H9 (cell line): Measurements from ENCODE around the gene USH2A. TPM values are rescaled to one million over a fixed set of nuclear protein-coding genes. Genes with fewer than 3 reads are reported as not detected.

Experiments used
- DNase-seq: peaks from one replicate; pipeline ENCODE4 v3.0.0-alpha.2; 2017
- H2AFZ ChIP-seq: one replicate; pipeline ENCODE4 v1.6.1; 2013; ENCODE audit warnings: mild to moderate bottlenecking, low read length, control low read depth, moderate library complexity
- H2AK5ac ChIP-seq: 2 replicates; pipeline ENCODE4 v1.6.1; 2013; ENCODE audit warnings: low read length, control low read depth, mixed read lengths; ENCODE audit not compliant: insufficient read length
- H2BK120ac ChIP-seq: one replicate; pipeline ENCODE4 v1.6.1; 2013; ENCODE audit warnings: low read depth, mild to moderate bottlenecking, low read length, control low read depth, inconsistent platforms; ENCODE audit not compliant: poor library complexity, severe bottlenecking
- H2BK12ac ChIP-seq: 2 replicates; pipeline ENCODE4 v1.6.1; 2013; ENCODE audit warnings: low read length, control low read depth, mixed read lengths, low read depth; ENCODE audit not compliant: insufficient read length
- H2BK15ac ChIP-seq: 2 replicates; pipeline ENCODE4 v1.6.1; 2013; ENCODE audit warnings: low read depth, low read length, control low read depth
- H2BK20ac ChIP-seq: one replicate; pipeline ENCODE4 v1.6.1; 2013; ENCODE audit warnings: low read depth, mild to moderate bottlenecking, low read length, control low read depth, inconsistent platforms; ENCODE audit not compliant: poor library complexity, severe bottlenecking
- H2BK5ac ChIP-seq: 2 replicates; pipeline ENCODE4 v1.6.1; 2013; ENCODE audit warnings: low read length, control low read depth, mixed read lengths; ENCODE audit not compliant: insufficient read length
- H3K14ac ChIP-seq: 2 replicates; pipeline ENCODE4 v1.6.1; 2013; ENCODE audit warnings: low read length, control low read depth; ENCODE audit not compliant: insufficient read depth
- H3K18ac ChIP-seq: 2 replicates; pipeline ENCODE4 v1.6.1; 2013; ENCODE audit warnings: low read depth, mild to moderate bottlenecking, mixed read lengths, low read length, control low read depth; ENCODE audit not compliant: insufficient read length
- H3K23ac ChIP-seq: 2 replicates; pipeline ENCODE4 v1.6.1; 2013; ENCODE audit warnings: low read length, control low read depth, mixed read lengths, low read depth; ENCODE audit not compliant: insufficient read length
- H3K23me2 ChIP-seq: 2 replicates; pipeline ENCODE4 v1.6.1; 2013; ENCODE audit warnings: low read depth, mild to moderate bottlenecking, mixed read lengths, low read length, control low read depth; ENCODE audit not compliant: insufficient read length, poor library complexity, severe bottlenecking
- H3K27ac ChIP-seq: 2 replicates; pipeline ENCODE4 v1.5.1; 2013; ENCODE audit warnings: low read length, control low read depth, mixed read lengths, low read depth; ENCODE audit not compliant: insufficient read length
- H3K27me3 ChIP-seq: 2 replicates; pipeline ENCODE4 v1.6.1; 2013; ENCODE audit warnings: low read length, control low read depth, inconsistent platforms; ENCODE audit not compliant: insufficient read depth
- H3K4ac ChIP-seq: 2 replicates; pipeline ENCODE4 v1.6.1; 2013; ENCODE audit warnings: low read depth, mild to moderate bottlenecking, control low read depth, inconsistent platforms, low read length, moderate library complexity
- H3K4me1 ChIP-seq: 2 replicates; pipeline ENCODE4 v1.6.1; 2013; ENCODE audit warnings: low read length, control low read depth, inconsistent platforms; ENCODE audit not compliant: insufficient read depth
- H3K4me2 ChIP-seq: 2 replicates; pipeline ENCODE4 v1.6.1; 2013; ENCODE audit warnings: low read length, control low read depth, mixed read lengths; ENCODE audit not compliant: insufficient read length, insufficient read depth
- H3K56ac ChIP-seq: 2 replicates; pipeline ENCODE4 v1.6.1; 2013; ENCODE audit warnings: low read depth, mild to moderate bottlenecking, mixed read lengths, low read length, control low read depth; ENCODE audit not compliant: insufficient read length
- H3K79me1 ChIP-seq: 2 replicates; pipeline ENCODE4 v1.6.1; 2013; ENCODE audit warnings: low read depth, mild to moderate bottlenecking, moderate library complexity, low read length, control low read depth, inconsistent platforms; ENCODE audit not compliant: insufficient read depth, poor library complexity, severe bottlenecking
- H3K79me2 ChIP-seq: 2 replicates; pipeline ENCODE4 v1.6.1; 2013; ENCODE audit warnings: low read length, control low read depth, inconsistent platforms; ENCODE audit not compliant: insufficient read depth
- H3K9ac ChIP-seq: 2 replicates; pipeline ENCODE4 v1.6.1; 2013; ENCODE audit warnings: low read length, control low read depth, mixed read lengths; ENCODE audit not compliant: insufficient read length; ENCODE audit errors: extremely low read depth
- H3K9me3 ChIP-seq: one replicate; pipeline ENCODE4 v1.6.1; 2013; ENCODE audit warnings: low read depth, low read length, inconsistent platforms; ENCODE audit not compliant: control insufficient read depth
- H3T11ph ChIP-seq: one replicate; pipeline ENCODE4 v1.6.1; 2013; ENCODE audit warnings: mild to moderate bottlenecking, low read length, control low read depth, inconsistent platforms
- H4K20me1 ChIP-seq: one replicate; pipeline ENCODE4 v1.6.1; 2013; ENCODE audit not compliant: control insufficient read depth, insufficient read length, insufficient read depth
- H4K5ac ChIP-seq: 2 replicates; pipeline ENCODE4 v1.6.1; 2013; ENCODE audit warnings: low read depth, mild to moderate bottlenecking, mixed read lengths, low read length, control low read depth; ENCODE audit not compliant: insufficient read length
- H4K8ac ChIP-seq: replicated peaks from 2 replicates; pipeline ENCODE4 v1.6.1; 2013; ENCODE audit warnings: low read length, control low read depth, mixed read lengths, low read depth; ENCODE audit not compliant: insufficient read length
- H4K91ac ChIP-seq: 2 replicates; pipeline ENCODE4 v1.6.1; 2013; ENCODE audit warnings: low read depth, mild to moderate bottlenecking, moderate library complexity, mixed read lengths, low read length, control low read depth; ENCODE audit not compliant: insufficient read length
- H3K27ac Mint-ChIP-seq, 3 experiments: 2 replicates in 2 of 3; 3 replicates in 1 of 3; pipeline ENCODE4 v1.8.0; 2020 to 2021; ENCODE audit warnings: mixed read lengths in 3 of 3, mild to moderate bottlenecking in 1 of 3, moderate library complexity in 1 of 3
- H3K27me3 Mint-ChIP-seq: 2 replicates; pipeline ENCODE4 v1.8.0; 2021; ENCODE audit warnings: low read depth, mild to moderate bottlenecking, moderate library complexity, mixed read lengths
- H3K36me3 Mint-ChIP-seq, 3 experiments: 2 replicates in 2 of 3; 3 replicates in 1 of 3; pipeline ENCODE4 v1.8.0; 2020 to 2021; ENCODE audit warnings: low read depth in 3 of 3, mixed read lengths in 3 of 3; ENCODE audit not compliant: insufficient read depth in 1 of 3
- H3K4me1 Mint-ChIP-seq, 2 experiments: 2 replicates each; pipeline ENCODE4 v1.8.0; 2020; ENCODE audit warnings: mixed read lengths in 2 of 2
- H3K4me3 Mint-ChIP-seq, 2 experiments: 2 replicates in 1 of 2; 3 replicates in 1 of 2; pipeline ENCODE4 v1.8.0; 2020 to 2021; ENCODE audit warnings: mild to moderate bottlenecking in 2 of 2, mixed read lengths in 2 of 2, moderate library complexity in 1 of 2
- H3K9me3 Mint-ChIP-seq, 2 experiments: 2 replicates in 1 of 2; 3 replicates in 1 of 2; pipeline ENCODE4 v1.8.0; 2020; ENCODE audit warnings: mild to moderate bottlenecking in 2 of 2, mixed read lengths in 2 of 2, moderate library complexity in 1 of 2
- CTCF ChIP-seq: fragments of 200-600 bp; sonication (generic); conservative IDR thresholded peaks from 3 replicates; pipeline ENCODE4 v1.8.0; 2021; ENCODE audit warnings: antibody characterized with exemption, mild to moderate bottlenecking
- WGBS: extraction: QIAGEN DNeasy Blood & Tissue Kit; methylation state at CpG from one replicate; pipeline ENCODE4 v1.1.7; 2013; ENCODE audit warnings: missing lambda C conversion rate, low lambda C conversion rate, mixed read lengths; ENCODE audit not compliant: insufficient read length; ENCODE audit errors: extremely low coverage; 5-methylcytosine and 5-hydroxymethylcytosine counted together
- total RNA-seq: library from RNA; stranded (reverse); gene quantifications from 2 replicates; pipeline ENCODE4 v1.2.1, GENCODE V29; 2021

Gene USH2A
- total RNA-seq, 1 experiment from 2014 or later: 0.11 TPM

GRCh38 chr1:215875712-215876111 is 547.5 kb downstream of the USH2A start:
- Mint-ChIP-seq H3K9me3 (no peaks in the 10 kb centered on the region), H3K36me3 (no peaks in the 10 kb centered on the region), H3K27me3 (no peaks in the 10 kb centered on the region), H3K4me3 (no peak overlapping the region), H3K4me1 (peaks cover 0 to 3% of the 10 kb centered on the region in 2 experiments; a peak in 2 of 4 replicates), H3K27ac (no peak overlapping the region)
- no peak overlapping the region for H2AFZ ChIP-seq
- H3K18ac ChIP-seq: no peak overlapping the region
- H4K5ac ChIP-seq: no peak overlapping the region
- no peak for TF ChIP-seq CTCF
- no peak overlapping the region for H3K14ac ChIP-seq
- H3K79me1 ChIP-seq: no peaks in the 10 kb centered on the region
- H2BK15ac ChIP-seq: no peak overlapping the region
- no peak overlapping the region for H3K23ac ChIP-seq
- no peak overlapping the region for H3K4me2 ChIP-seq
- H2BK20ac ChIP-seq: no peak overlapping the region
- no peaks in the 10 kb centered on the region for H3K79me2 ChIP-seq
- H4K20me1 ChIP-seq: no peaks in the 10 kb centered on the region
- DNase-seq: no peak
- H3T11ph ChIP-seq: no peak overlapping the region
- no peaks in the 10 kb centered on the region for H3K4me1 ChIP-seq
- H3K9ac ChIP-seq: no peak overlapping the region
- no peak overlapping the region for H2AK5ac ChIP-seq
- H3K4ac ChIP-seq: no peak overlapping the region
- no peaks in the 10 kb centered on the region for H3K9me3 ChIP-seq
- H3K27me3 ChIP-seq: no peaks in the 10 kb centered on the region
- H4K8ac ChIP-seq: no peak overlapping the region
- no peak overlapping the region for H2BK5ac ChIP-seq
- H2BK12ac ChIP-seq: no peak overlapping the region
- no peak overlapping the region for H4K91ac ChIP-seq
- no CpG with 5 or more reads among the region's 1 CpG for WGBS
- no peak overlapping the region for H3K56ac ChIP-seq
- no peak overlapping the region for H3K27ac ChIP-seq
- no peaks in the 10 kb centered on the region for H3K23me2 ChIP-seq
- no peak overlapping the region for H2BK120ac ChIP-seq
